Stimulated activated CD8-positive, alpha-beta memory T cell treated with anti-CD3 and anti-CD28 coated beads, Interleukin-12 subunit alpha, Interleukin-12 subunit beta, amount 100 ng/mL, for 24 hours (primary cell): Measurements from ENCODE around the gene MKKS.
A peak's percentile ranks its signal among the peaks of the same experiment; 100 is the strongest.
"Not testable (repeated sequence)": the region's sequence is repeated elsewhere in the genome, so short reads cannot be mapped to it uniquely, and the experiment has no call there.

Source experiments
- DNase-seq: peaks from one replicate; pipeline ENCODE4 v3.0.0-alpha.2; 2020; ENCODE audit errors: extremely low read depth

MKKS gene

DNA sequence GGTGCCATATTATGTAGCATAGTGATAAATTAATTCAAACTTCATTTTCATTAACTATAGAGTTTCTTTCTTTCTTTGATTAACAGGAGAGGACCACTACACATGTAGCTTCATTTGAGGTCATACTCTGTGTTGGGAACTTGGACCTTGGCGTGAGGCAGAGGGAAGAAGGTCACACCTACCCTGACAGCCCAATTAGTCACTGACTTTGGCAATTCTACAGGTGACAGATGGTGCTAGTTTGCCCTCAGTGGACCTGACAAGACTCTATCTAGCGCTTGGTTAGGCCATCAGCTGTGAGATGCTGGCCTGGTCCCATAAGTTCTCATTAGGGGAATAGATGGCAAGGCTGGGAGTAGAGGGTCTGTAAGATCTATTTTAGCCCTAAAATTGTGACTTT, 15.2 kb upstream of the MKKS start:
- DNase-seq, result no peak

DNA sequence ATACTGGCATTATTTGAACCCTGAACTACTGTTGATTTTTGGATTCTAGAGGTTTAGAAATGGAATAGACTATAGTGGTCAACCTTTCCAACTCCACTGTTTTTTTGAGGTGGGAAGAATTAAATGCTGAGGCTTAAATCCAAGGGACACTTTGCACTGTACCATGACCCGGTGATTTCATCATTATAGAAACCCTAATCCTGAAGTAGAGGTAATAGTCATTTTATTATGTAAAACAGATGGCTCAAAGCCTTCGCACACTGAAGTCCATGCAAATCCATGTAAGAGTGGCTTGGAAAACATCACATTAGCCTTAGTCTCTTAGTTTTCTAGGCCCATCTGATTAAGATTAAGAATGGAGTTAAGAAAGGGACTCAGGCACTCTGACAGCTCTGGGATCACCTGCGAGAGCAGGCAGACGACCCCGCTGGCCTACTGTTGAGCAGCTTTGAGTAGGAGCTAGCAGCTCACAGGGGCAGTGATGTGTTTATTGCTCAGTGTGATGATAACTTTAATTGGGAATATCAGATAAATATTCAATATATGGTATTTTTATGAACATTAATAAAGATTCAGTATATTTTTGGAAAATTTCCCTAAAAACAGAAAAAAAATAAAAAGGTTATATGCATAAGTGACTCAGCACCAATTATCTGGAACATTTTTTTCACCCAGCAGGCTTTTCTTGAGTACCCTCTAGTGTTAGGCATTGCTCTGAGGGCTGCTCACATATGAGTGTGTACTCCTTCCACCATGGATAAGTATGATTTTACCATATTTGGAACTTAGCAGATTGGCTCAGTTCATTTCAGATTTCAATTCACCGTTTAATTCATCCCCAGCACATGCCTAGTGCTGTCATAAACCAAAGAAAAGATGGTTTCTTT, 14.5 kb upstream of the MKKS start:
- no peak for DNase-seq

DNA sequence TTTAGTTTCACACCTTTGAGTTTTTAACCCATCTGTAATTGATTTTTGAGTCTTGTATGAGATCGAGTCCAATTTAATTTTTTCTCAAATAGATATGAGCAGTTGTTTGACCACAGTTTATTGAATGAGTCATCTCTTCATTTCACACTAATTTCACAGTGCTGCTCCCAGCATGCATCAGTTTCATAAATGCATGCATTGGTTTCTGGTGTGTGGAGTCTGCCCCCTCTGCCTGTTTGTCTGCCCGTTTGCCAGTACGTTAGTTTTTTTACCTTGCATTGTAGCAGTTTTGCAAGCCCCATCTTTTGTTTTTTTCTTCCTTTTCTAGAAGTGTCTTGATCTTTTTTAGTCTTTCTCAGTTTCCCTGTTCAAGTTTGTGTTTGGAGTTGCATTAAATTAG, 13.0 kb upstream of the MKKS start:
- no peak for DNase-seq

DNA sequence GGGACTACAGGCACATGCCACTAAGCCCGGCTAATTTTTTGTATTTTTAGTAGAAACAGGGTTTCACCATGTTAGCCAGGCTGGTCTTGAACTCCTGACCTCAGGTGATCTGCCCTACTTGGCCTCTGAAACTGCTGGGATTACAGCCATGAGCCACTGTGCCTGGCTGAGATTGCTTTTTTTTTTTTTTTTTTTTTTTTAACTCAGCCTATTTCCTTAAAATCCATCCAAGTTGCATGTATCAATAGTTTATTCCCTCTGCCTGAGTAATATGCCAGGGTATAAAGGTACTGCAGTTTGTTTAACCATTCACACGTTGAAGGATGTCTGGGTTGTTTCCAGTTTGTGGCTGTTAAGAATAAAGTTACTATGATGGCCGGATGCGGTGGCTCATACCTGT, 11.7 kb upstream of the MKKS start:
- DNase-seq, result no peak

DNA sequence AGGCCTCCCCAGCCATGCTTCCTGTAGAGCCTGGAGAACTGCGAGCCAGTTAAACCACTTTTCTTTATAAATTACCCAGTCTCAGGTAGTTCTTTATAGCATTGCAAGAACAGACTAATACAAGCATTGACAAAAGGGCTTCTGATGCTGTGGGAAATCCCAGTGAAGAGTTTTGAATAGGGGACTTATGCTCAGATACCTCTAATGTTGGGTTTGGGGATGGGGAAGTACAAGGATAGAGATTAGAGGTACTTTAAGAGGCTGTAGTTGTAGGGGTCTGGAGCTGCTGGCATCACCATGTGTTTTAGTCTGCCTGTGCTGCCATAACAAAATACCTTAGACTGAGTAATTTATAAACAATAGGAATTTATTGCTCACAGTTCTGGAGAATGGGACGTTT, 9.9 kb upstream of the MKKS start:
- DNase-seq, result no peak

DNA sequence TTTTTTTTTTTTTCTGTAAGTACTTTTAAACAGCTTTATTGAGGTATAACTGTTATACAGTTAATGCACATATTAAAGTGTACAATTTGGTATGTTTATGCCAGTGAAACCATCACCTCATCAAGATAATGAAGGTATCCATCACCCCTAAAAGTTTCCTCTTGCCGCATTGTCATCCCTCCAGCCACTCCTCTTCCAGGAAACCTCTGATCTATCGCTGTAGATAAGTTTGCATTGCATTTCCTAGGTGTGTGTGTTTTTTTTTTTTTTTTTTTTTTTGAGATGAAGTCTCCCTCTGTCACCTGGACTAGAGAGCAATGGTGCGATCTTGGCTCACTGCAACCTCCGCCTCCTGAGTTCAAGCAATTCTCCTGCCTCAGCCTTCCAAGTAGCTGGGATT, 4.2 kb upstream of the MKKS start:
- DNase-seq, result no peak

DNA sequence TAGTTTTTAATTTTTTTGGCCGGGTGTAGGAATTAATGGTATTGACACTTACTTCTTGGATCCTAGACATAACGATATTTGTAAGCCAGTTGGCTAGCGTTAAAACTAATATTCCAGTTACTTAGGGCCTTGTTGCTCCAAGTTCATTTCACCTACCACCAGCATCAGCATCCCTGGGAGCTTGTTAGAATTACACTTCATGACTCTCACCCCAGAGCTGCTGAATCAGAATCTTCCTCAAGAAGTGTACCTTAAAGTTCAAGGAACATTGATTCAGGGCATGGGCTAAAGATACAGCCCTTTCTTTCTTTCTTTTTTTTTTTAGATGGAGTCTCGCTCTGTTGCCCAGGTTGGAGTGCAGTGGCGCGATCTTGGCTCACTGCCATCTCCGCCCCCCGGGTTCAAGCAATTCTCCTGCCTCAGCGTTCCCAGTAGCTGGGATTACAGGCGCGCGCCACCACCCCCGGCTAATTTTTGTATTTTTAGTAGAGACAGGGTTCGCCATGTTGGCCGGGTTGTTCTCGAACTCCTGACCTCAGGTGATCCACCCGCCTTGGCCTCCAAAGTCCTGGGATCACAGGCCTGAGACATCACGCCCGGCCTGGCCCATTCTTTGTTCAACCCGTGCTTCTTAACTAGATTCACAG, 2.2 kb upstream of the MKKS start:
- DNase-seq, result no peak

DNA sequence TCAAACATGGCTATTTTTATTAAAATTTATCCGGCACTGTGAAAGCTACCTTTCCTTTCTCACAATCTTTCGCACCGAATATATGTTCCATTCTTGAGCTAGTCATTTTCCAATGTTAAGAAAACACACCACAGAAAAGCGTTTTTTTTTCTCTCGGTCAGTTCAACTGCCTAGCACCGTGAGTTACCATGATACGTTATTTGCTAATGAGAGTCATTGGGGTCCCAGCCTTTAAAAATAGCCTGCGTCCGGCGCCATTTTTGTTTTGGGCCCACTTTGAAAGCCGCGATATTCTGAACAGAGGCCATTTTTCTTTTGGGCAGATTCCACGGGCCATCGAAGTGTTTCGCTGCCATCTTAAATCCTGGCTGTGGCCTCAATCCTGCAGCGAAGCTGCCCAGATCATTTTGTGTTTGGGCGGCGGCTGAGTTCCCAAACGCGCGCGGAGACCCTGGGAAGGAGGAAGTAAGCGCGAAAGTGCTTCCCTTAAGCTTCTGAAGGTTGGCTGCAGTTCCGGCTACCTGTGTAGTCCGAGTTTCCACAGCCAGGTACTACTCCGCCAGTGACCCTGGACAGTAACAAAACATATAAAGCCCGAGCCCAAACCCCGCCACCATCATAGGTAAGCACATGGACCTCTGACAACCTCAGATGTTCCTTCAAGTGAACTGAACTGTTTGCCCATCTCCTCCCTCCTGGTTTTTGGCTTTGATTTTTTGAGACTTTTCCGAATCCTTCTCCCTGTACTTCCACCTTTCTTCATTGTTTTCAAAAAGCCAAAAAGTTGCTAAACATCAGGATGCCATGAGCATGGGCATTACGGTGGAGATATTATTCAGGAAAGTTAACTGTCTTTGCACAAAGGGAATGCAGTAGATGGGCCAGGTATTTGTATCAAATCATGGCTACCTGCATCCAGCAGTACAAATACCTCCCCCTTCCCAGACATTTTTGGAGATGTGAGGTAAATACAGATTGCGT, 1.1 kb upstream of the MKKS start, which contains the start of gene SLX4IP:
Gene SLX4IP (plus strand): TSS at position 474 of the 981 bp plus-strand sequence. CDS start 22,900 bp downstream, outside the sequence.
- DNase-seq, result peak; percentile 51

DNA sequence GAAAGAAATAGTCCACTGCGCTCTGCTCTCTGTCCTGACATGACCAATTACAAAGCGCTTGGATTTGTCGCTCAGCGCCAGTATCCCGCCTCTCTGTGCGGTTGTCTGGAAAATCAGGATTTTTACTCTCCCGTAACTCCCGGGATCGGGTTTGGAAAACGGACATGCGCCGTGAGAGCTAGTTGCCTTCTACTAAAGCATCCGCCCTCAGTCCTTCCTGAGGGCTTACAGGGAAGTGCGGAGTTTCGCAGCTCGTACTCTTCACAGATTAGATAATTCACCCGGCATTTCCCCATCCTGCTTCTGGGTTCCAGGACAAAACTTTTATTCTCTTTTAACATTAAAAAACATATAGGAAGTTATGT, 427 bp upstream of the MKKS start:
- DNase-seq, result peak; percentile 49

DNA sequence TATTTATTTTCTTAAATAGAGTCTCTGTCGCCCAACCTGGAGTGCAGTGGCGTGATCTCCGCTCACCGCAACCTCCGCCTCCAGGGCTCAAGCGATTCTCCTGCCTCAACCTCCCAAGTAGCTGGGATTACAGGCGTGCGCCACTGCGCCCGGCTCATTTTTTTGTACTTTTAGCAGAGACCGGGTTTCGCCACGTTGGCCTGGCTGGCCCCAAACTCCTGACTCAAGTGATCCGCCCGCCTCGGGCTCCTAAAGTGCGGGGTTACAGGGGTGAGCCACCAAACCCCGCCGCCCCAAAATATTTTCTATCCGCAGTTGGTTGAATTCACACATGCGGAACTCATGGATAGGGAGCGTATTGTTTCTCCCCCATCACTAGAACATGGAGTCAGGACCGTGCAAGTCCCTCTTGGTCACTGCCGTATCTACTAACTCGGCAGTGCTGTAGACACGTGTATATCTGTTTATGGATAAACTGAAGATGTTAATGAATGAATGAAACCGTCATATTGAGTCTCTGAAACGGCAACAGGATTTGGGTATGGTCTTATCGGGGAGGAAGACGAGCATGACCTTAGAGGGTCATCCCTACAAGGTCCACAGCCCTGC, 904 bp downstream of the MKKS start:
- DNase-seq, result no peak

DNA sequence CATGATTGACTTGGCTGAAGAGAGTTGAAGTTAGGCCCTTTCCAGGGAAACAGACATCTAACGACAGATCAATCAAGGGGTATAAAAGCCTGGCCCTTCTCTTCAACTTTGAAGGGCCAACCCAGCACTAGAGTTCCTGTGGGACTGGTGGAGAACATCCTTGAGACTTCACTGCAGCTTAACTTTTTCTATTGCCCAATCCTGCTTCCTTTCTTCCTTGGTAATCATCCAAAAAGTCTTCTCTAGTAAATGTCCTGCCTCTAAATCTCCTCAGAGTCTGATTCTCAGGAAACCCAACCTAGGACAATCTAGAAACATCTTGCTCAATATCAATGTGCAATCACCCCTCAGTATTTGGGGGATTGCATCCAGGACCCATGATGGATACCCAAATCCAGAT, 1.9 kb downstream of the MKKS start:
- DNase-seq, result no peak

DNA sequence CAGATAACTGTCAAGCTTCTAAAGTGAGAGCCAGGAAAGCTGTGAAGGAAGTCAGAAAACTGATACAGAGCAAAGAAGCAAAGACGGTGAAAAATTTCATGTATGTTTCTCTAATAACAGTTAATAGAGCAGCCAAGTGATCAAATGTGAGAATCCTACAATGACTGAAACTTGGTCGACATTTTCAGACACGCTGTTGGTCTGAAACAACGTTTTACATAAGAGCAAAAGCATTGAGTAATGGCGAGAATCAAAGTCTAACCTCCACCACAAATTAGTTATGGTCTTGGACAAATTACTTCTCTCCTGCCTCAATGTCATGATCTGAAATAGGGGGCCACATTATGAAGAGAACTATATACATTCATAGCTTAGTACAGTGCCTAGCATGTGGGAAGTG, 3.3 kb downstream of the MKKS start:
- no peak for DNase-seq

DNA sequence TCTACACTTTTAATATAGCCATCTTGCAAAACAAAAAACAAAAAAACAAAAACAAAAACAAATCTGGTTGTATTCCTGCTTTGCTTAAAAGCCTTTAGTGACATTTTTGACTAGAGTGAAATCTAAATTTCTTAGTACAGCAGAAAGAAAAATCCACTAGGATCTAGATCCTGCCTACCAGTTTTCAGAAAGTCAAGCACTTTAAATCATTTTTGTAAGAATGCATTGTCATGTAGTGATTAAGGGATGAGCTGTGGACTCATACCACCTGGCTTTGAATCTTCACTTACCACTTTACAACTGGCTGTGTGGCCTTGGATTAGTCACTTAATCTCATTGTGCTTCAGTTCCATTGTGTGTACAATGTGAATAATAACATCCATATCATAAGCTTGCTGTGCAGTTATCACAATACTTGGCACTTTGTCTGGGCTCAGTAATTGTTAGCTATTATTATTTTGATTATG, 4.0 kb downstream of the MKKS start:
- no peak for DNase-seq

DNA sequence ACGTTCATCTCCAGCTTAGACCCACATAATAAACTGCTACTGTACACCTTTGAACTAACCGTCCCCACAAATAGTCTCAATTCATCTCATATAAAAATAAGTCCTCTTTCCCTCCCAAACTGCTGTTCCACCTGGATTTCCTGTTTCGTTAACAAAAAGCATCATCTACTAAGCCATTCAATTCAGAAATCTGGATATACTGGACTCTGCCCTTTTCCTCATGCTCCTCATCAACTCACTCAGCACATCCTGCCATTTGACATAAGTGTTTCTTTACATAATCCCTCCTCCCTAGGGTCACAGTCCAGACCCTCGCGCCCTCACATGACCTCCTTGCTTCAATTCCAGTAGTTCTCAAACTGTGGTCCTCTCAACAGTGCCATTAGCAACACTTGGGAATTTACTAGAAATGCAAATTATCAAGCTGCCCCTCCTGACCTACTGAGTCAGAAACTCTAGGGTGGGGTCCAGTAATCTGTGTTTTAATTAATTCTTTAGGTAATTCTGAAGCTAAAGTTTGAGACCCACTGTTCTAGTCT, 4.5 kb downstream of the MKKS start:
- no peak for DNase-seq

DNA sequence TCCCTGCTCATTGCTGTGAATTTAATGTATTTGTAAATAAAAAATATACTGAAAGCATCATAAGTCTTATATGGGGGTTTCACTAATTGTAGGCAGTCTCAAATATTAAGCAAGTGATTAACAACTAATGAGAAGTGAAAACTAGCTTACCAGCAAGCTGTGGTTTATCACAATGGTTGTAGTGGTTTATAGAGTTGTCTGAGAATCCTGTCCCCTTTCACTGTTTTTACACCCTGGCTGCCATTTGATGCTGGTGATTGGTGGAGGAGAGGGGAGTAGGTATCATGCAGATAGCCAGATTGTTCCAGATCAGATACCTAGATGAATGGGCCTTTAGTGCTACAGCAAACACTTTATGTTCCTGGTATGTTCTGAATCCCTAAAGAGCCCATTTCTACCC, 6.0 kb downstream of the MKKS start:
- DNase-seq, result no peak

DNA sequence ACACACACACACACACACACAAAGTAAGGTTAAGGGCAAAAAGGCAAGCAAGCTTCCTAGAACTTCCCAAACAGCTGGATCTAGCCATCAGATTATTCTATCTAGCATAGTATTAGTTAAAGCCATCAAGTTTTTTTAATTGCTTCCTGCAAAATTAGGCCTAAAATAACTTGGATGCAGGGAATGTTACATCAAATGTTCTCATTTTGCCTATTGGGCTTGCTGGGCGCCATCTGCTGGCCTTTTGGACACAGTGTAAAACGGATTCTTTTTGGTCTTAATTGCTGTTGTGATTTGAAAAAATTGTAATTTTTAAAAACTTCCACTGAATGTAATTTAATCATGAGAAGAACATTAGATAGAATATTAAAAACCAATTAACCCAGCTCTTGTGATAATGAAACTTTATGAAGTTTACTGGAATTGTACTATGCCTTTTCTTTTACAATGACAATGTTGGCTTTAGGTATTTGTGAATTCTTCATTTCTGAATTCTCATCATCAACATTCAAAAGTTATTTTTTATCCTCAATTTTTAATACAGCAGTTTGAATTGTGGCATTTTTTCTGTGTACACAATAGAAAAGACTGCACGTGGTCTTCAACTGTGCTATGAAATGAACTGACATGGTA, 6.8 kb downstream of the MKKS start:
- DNase-seq, result no peak

DNA sequence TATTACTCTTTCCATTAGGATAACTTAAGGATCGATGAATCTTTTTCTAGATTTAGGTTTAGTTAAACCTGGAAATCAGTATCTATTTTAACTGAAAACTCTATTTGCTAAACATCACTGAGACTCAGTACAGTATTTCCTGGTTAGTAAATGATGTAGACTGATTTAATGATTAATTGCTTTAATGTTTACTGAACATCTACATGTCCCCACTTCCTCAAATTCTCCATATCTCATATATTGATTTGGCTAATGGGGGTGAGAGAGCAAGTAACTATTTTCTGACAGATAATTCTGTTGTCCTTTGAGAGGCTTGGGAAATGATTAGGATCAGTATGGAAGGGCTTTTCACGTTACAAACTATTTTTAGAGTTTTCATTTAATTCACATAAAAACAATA, 10.3 kb downstream of the MKKS start:
- no peak for DNase-seq

DNA sequence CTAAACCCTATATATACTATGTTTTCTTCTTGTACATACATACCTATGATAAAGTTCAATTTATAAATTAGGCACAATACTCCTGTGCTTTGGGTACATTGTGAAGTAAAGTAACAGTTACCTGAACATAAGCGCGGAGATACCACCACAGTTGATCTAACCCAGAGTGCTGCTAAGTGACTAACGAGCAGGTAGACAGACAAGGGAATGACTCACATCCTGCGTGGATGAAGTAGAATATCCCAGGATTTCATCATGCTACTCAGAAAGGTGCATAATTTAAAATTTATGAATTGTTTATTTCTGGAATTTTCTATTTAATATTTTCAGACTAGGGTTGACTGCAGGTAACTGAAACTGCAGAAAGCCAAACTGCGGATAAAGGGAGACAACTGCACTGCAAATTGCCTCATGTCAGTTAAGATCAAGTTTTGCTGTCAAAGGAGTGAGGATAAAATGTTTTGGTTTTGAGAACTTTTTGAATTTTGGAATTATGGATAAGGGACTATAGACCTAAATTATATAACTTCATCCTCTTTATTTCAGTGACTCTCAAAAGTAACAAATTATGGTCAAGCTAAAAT, 14.4 kb downstream of the MKKS start:
- DNase-seq, result no peak

DNA sequence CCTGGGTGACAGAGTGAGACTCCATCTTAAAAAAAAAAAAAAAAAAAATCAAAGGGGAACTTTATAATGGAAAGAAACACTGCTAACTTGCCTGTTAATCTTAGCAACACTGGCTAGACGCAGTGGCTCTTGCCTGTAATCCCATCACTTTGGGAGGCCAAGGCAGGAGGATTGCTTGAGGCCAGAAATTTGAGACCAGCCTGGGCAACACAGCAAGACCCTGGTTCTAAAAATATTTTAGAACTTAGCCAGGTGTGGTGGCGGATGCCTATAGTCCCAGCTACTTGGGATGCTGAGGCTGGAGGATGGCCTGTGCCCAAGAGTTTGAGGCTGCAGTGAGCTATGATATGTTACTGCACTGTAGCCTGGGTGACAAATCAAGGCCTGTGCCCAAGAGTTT, 16.8 kb downstream of the MKKS start:
- DNase-seq, result not testable (repeated sequence)

DNA sequence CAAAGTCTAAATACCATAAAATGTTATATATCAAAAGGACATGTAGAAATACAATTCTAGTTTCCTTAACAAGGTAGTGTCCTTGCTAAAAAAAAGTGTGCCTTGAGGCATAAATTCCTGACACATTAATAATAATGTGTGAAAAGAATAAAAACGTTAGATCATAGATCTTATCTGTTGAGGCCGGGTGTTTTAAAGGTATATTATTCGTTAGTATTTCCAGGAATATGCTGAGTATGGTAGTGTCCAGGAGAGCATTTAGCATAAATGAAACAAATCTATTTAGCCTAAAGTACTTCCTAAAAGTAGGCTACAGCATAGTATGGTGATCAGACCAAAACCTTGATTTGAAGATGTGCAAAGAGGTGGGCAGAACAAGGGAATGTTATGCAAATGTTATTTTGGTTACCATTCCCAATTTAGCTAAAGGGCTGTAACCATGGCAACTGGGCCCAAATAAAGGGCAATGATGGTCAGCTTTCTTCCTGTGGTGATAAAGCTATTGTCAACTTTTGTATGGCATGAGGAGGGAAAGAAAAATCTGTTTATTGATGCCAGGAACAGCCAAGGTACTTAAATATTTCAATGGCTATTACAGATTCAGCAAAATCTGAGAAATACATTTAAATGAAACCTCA, 18.9 kb downstream of the MKKS start:
- DNase-seq, result no peak
